ENCODE data around the gene BBOX1.
"Not testable (repeated sequence)": the region's sequence is repeated elsewhere in the genome, so short reads cannot be mapped to it uniquely, and the experiment has no call there.

Gene BBOX1, protein sequence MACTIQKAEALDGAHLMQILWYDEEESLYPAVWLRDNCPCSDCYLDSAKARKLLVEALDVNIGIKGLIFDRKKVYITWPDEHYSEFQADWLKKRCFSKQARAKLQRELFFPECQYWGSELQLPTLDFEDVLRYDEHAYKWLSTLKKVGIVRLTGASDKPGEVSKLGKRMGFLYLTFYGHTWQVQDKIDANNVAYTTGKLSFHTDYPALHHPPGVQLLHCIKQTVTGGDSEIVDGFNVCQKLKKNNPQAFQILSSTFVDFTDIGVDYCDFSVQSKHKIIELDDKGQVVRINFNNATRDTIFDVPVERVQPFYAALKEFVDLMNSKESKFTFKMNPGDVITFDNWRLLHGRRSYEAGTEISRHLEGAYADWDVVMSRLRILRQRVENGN

GRCh38 chr11:27040302-27041115, at the start of gene BBOX1:
BBOX1 (plus strand) TSS chr11:27040815; CDS start chr11:27055431, 14,616 bp downstream.
- peak; percentile 58 for DNase-seq

GRCh38 chr11:26992031-26992541, 48.5 kb upstream of the BBOX1 start:
- no peak for DNase-seq

DNA sequence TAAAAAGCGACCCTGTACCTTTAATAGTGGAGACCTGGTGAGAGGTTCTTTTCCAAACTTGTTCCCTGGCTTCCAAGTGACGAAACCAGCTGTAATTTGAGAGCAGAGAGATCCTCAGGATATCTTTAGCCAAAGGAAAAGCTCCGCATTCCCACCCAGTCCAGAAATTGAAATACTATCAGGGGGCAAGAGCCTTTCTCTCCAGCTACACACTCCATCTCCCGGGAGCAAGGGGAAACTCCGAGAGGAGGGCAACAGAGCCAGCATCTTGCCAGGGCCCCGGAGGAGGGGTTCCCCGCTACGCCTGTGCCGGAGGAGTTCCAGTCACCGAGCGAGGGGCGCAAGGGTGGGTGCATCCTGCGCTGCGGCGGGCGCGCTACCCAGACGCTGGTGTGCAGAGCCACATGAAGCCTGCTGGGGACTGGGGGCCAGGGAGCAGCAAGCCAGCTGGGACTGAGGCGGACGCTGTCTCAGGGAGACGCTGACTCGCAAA, 46.6 kb upstream of the BBOX1 start, which contains the start of gene FIBIN:
Gene FIBIN, plus strand, starts transcription at position 148 of the 493 bp plus-strand sequence. CDS start 415 bp downstream, outside the sequence.
- no peak for DNase-seq

DNA sequence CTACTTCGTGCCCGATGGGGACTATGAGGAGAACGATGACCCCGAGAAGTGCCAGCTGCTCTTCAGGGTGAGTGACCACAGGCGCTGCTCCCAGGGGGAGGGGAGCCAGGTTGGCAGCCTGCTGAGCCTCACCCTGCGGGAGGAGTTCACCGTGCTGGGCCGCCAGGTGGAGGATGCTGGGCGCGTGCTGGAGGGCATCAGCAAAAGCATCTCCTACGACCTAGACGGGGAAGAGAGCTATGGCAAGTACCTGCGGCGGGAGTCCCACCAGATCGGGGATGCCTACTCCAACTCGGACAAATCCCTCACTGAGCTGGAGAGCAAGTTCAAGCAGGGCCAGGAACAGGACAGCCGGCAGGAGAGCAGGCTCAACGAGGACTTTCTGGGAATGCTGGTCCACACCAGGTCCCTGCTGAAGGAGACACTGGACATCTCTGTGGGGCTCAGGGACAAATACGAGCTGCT, 46.0 kb upstream of the BBOX1 start:
- no peak for DNase-seq

- no peak for DNase-seq
Observed at GRCh38 chr11:26995701-26996460, 44.7 kb upstream of the BBOX1 start.

DNA sequence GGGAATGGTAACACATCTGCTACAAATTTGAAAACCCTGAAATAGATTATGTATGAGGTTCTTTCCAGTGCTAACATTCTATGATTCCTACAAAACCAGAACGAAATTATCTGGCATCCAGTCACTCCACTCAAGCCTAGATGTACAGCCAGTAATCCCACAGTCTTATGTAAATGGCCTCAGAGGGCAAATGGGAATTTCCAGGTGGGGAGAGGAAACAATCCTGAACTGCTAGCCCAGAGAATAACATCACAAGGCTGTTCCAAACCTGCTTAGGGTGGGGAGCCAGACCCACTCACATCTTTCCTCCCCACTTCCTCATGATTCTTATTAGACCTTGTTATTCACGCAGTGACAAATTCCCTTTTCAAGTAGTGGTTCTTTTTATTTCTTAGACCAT, 43.2 kb upstream of the BBOX1 start:
- DNase-seq = no peak

GRCh38 chr11:27001136-27001730, 39.4 kb upstream of the BBOX1 start:
- DNase-seq = not testable (repeated sequence)

- no peak for DNase-seq
Observed at GRCh38 chr11:27002431-27002830, 38.2 kb upstream of the BBOX1 start.

- DNase-seq = no peak
Observed at GRCh38 chr11:27002838-27003237, 37.8 kb upstream of the BBOX1 start.

GRCh38 chr11:27004103-27004502, 36.5 kb upstream of the BBOX1 start:
- no peak for DNase-seq

GRCh38 chr11:27008811-27009535, 31.6 kb upstream of the BBOX1 start:
- no peak for DNase-seq

GRCh38 chr11:27011560-27012233, 28.9 kb upstream of the BBOX1 start:
- no peak for DNase-seq

DNA sequence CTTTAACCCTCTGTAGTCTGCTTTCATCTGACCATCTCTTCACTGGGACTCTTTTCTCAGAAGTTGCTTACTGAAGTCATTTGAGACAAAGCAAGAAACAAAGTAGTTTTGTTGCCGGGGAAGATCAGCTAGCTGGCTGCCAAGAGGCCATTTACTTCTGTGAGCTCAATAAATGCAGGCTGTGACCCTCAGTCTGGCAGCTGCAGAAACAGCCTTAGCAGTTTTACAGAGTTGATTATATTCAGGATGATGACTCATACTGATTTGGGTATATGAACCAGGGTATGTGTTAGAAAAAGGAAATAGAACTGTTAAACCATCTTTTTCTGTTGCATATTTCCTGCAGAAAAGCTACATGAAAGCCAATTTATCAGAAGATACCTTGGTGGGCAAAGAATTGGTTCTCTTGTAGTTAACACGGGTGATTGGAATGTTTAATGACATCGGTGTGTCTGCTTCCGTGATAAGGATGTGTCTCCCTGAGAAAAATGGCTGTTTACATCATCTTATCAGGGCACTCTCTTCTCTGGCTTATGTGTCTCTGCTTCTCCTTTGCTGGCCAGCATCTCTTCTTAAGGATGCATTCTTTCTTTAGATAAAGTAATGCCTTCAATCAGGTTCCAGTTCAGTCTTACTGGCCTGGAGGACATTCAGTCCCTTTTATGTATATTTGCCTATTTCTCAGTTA, 28.2 kb upstream of the BBOX1 start:
- DNase-seq = no peak

DNA sequence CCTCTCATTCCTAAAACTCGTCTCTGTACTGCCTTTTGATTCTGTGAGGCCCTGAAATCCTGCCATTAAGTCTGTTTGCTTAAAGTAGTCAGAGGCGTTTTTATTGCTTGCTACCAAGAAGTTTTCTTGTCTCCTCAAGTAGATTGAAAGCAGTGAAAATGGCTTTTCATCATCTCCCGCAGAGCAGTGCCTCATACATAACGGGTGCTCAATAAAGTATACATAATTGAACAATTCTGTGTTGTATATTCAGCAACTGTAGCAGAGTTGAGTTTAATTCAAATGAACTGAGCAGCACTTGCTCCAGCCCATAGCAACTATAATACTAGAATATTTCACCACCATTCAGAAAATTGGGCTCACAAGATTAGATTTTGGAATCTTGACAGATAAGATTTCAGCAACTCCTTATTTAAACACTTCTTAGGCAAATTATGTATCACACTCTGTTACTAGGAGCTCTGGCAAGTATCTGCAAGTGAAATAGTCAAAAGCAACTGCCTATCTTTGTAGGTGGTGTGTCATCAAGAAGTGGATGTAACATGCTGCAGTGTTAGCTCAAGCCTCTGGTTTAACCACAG, 26.7 kb upstream of the BBOX1 start:
- no peak for DNase-seq

- no peak for DNase-seq
Observed at GRCh38 chr11:27018902-27019529, 21.6 kb upstream of the BBOX1 start.

DNA sequence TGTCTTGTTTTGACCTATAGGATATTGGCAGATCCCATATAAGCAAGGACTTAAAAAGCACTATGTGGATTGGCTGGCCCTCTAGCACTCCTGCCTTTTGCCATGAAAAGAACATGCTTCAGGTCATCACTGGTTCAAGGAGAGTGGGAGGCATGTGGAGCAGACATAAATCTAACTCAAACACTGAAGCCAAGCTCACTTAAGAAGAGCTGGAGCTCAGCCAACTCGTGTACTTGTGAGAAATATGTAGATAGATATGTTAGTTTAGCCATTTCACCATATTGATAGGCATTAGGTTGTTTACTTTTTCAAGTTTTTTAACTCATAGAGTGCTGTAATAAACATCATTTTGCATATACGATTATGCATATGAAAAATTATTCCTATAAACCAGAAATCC, 19.9 kb upstream of the BBOX1 start:
- DNase-seq = peak; percentile 67

DNA sequence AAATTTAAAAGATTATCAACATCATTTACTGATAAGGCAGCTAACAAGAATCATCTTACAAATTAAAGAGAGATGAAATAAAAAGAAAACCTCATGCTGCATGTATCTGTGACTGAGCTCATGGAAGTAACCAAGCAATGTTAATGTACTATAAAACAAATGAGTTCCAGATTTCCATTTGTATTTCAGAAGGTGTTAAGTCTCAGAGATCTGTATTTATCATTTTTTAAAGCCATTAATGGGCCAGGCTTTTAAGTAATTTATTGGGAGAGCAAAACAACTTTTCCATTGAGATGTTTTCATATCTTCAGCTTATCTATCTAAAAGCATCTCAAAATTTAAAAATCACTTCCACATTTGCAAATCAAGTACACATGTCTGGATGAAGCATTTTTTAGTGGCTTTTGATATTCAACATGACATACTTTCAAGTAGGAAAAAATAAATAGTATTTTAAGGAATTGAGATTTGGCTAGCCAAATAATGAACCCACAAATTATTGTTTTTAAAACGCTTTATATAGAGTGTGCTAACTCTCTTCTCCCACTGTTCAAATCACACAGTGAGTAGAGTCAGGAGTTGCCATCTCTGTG, 17.9 kb upstream of the BBOX1 start:
- DNase-seq = no peak

DNA sequence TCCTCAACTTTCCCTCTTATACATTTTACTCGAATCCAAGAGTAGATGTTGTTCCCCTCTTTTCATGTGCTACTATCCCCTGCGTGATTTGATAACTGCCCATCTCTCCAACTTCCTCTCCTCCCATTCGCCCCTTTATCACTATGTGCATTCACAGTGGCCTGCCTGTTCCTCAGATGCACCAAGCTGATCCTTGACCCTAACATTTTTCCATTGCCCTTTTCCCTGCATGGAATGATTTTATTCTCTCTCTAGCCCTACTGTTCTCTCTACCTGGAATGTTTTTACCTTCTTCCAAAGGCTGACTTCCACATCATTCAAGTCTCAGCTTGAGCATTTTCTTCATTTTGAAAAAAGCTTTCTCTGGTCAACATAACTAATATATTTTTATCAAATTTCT, 15.8 kb upstream of the BBOX1 start:
- no peak for DNase-seq

All from NCI-H187 treated with DMSO at 0.1 percent for 48 hours (cell line).